ENCODE measurements around the gene CALCOCO1.
A peak's percentile ranks its signal among the peaks of the same experiment; 100 is the strongest.
"Not testable (repeated sequence)": the region's sequence is repeated elsewhere in the genome, so short reads cannot be mapped to it uniquely, and the experiment has no call there.

Gene CALCOCO1

GRCh38 chr12:53699678-53700025 lies 27.6 kb downstream of the CALCOCO1 start:
- DNase-seq = no peak

- no peak for DNase-seq
Measured at GRCh38 chr12:53698948-53699677, 28.1 kb downstream of the CALCOCO1 start.

- DNase-seq = no peak
Measured at GRCh38 chr12:53696655-53697331, 30.5 kb downstream of the CALCOCO1 start.

GRCh38 chr12:53696285-53696654 lies 31.0 kb downstream of the CALCOCO1 start:
- DNase-seq = peak in 40 of 51 donors; percentile 15 to 87 (median 63)

- DNase-seq = peak in 4 of 51 donors; percentile 10 to 37 (median 28)
Measured at GRCh38 chr12:53695152-53696145, 31.8 kb downstream of the CALCOCO1 start.

GRCh38 chr12:53694756-53695151 lies 32.5 kb downstream of the CALCOCO1 start:
- DNase-seq = no peak

GRCh38 chr12:53688134-53688533 lies 39.1 kb downstream of the CALCOCO1 start:
- no peak for DNase-seq

GRCh38 chr12:53686436-53686835 lies 40.8 kb downstream of the CALCOCO1 start:
- no peak for DNase-seq

- DNase-seq = no peak
Measured at GRCh38 chr12:53684654-53685220, 42.5 kb downstream of the CALCOCO1 start.

GRCh38 chr12:53683983-53684382 lies 43.3 kb downstream of the CALCOCO1 start:
- no peak for DNase-seq

- DNase-seq = no peak
Measured at GRCh38 chr12:53683494-53683893, 43.8 kb downstream of the CALCOCO1 start.

- DNase-seq = not testable (repeated sequence)
Measured at GRCh38 chr12:53680061-53680460, 47.2 kb downstream of the CALCOCO1 start.

- DNase-seq = peak in 16 of 51 donors; percentile 3 to 86 (median 34)
Measured at GRCh38 chr12:53677800-53678148, 49.5 kb downstream of the CALCOCO1 start.

GRCh38 chr12:53677016-53677799 lies 50.0 kb downstream of the CALCOCO1 start:
- DNase-seq = peak in 29 of 51 donors; percentile 14 to 87 (median 49)

- peak in 38 of 51 donors; percentile 27 to 94 (median 58) for DNase-seq
Measured at GRCh38 chr12:53676656-53677015, 50.6 kb downstream of the CALCOCO1 start.

- DNase-seq = peak; percentile 71 to 99 (median 97)
Measured at GRCh38 chr12:53675701-53676607, 51.3 kb downstream of the CALCOCO1 start, which contains the start of gene ATP5MC2. ATP5MC2 (minus strand) TSS chr12:53676083; CDS start chr12:53672614, 3,469 bp downstream.

GRCh38 chr12:53674977-53675700 lies 52.1 kb downstream of the CALCOCO1 start:
- no peak for DNase-seq

- DNase-seq = no peak
Measured at GRCh38 chr12:53670971-53671370, 56.3 kb downstream of the CALCOCO1 start.

- no peak for DNase-seq
Measured at GRCh38 chr12:53670308-53670707, 56.9 kb downstream of the CALCOCO1 start.
